GM18909 (cell line): Measurements from ENCODE around the gene SENP8.

Experiments
- ATAC-seq: cut with Tn5 transposase; IDR thresholded peaks from one replicate; pipeline ENCODE4 v1.9.1; 2021; ENCODE audit warnings: mild to moderate bottlenecking; ENCODE audit not compliant: unreplicated experiment, poor library complexity

Gene SENP8

DNA sequence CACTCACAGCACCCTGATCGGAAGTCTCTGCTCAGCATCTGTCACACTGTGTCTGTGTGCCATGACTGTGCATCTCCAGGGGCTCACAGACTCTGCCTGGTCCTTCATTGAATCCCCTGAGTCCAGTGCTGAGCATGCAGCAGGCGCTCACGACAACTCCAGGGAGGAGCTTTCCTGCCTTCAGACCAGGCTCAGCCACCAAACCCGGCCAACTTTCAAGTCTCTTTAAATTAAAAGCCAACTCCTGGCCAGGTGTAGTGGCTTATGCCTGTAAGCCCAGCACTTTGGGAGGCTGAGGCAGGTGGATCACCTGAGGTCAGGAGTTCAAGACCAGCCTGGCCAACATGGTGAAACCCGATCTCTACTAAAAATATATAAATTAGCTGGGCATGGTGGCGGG is 55.2 kb downstream of the SENP8 start:
- no peak for ATAC-seq

DNA sequence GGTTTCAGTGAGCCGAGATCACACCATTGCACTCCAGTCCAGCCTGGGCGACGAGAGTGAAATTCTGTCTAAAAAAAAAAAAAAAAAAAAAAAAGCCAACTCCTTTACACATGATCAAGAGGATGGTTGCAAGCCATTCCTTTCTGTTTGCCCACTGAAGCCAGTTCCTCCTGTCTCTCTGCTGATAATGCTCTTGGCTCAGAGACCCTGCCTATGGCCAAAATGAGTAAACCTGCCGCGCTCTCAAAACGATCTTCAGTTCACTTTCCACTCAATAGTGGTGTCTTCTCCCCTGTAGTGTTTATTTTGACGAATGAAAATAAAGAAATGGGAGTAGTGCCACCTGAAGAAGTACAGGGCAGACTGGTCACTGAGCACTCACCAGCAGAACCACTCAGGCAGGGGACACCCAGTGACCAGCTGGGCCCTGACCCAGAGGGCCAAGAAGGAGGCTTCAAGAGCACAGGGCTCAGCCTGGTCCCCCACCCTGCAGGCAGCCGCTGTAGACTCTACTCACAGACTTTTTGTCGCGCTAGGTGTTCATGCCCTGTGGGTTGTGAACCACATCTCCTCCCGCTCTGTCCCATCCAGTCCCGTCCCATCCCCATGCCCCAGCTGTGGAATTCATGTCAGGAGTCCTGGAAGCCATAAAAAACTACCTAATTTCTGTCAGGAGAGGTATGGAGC is 55.8 kb downstream of the SENP8 start:
- no peak for ATAC-seq

GRCh38 chr15:72174551-72175165 is 56.5 kb downstream of the SENP8 start:
- no peak for ATAC-seq

DNA sequence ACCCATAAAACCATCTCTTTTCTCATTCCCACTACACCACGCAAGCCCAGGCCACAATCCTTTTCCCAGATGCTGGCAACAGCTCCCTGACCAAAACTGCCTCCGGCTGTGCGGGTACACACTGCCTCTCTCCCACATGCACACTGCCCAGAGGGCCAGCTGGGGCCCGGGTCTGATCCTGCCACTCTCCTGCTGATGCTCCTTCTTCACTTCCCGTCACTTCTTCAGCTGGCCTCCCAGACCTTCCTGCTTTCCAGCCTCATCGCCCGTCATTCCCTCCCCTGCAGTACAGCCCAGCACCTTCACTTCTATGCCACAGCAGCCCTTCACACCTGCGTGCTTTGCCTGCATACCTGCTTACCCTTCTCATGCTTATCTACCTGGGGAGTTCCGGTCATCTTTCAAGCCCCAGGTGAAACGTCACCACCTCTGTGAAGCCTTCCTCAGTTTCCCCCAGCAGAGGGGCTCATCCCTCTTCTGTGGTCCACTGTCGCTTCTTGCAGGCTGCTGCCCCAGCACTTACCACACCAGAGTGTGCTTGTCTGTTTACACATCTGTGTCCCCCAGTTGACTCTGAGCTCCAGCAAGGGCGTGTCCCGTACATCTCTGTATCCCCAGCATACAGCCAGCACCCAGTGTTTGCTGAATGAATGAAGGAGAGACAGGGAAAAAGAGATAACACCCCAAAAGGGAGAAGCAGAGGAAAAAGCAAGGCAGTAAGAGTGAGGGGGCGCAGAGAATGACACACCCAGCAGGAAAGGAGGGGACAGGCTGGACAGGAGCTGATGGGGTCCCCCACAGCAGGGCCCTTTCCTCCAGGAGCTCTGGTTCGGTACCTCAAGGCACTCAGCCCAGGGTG is 57.2 kb downstream of the SENP8 start:
- ATAC-seq = no peak

DNA sequence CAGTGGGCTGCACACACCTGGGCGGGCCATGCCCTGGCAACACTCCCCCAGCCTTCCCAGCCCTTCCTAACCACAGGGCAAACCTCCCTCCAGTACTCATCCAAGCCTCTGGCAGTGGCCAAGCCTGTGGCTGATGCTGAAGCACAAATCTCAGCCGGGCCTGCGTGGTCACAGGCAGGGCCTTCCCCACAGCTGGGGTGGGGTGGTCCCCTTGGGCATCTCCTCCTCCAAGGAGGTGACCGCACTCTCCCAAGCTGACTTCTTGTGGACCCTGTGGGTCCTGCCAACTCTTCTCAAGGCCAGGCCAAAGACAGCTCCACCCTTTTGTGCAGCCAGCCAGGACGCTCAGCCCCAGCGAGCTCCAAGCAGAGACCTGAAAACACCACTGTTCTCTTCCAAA is 58.0 kb downstream of the SENP8 start:
- no peak for ATAC-seq

DNA sequence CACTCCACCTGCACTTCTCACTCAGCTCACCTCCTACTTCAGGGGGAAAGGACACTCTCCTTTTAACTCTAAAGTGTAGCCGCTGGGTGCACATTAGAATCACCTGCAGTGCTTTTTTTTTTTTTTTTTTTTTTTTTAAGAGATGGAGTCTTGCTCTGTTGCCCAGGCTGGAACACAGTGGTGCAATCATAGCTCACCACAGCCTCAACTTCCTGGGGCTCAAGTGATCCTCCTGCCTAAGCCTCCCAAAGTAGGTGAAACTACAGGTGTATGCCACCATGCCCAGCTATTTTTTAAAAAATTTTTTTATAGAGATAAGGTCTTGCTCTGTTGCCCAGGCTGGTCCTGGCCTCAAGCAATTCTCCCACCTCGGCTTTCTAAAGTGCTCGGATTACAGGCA is 58.5 kb downstream of the SENP8 start:
- no peak for ATAC-seq

DNA sequence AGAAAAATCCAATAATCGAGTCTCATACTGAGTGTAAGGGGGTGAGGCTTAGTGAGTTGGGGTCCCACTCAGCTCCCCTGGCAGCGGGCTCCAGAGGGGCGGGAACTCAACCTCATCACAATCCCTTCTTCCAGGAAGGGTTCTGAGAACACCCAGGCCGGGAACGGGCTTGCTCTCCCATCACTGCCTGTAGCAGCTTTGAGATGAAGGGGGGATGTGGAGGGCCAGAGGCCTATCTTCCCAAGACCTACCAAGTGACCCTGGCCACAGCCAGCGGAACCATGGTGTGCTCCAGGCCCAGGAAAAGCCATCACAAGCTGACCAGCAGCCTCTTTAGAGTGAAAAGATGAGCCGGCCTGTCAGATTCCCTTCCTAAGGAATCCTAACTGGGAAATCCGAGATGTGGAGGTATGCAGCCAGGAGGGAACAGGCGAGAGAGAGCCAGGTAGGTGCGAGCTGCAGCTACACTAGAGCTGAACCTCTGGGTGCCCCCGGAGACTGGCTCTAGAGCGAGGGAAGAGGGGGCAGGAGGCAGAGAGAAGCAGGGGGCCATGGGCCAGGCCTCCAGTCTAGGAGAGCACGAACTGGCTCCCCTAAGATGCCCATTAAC is 60.9 kb downstream of the SENP8 start:
- no peak for ATAC-seq

GRCh38 chr15:72179950-72180581 is 61.9 kb downstream of the SENP8 start:
- no peak for ATAC-seq

GRCh38 chr15:72180761-72181324 is 62.6 kb downstream of the SENP8 start:
- no peak for ATAC-seq

DNA sequence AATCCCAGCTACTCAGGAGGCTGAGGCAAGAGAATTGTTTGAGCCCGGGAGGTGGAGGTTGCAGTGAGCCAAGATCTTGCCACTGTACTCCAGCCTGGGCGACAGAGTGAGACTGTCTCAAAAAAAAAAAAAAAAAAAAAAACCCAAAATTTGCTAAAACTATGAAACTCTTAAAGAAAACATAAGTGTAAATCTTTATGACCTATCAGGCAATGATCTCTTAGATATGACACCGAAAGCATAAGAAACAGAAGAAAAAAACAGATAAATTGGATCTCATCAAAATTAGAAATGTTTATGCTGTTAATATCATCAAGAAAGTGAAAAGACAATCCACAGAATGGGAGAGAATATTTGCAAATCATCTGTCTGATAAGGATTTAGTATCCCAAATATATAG is 64.0 kb downstream of the SENP8 start:
- no peak for ATAC-seq

- no peak for ATAC-seq
Observed at GRCh38 chr15:72182673-72183072, 64.5 kb downstream of the SENP8 start.

- no peak for ATAC-seq
Observed at GRCh38 chr15:72183781-72184164, 65.6 kb downstream of the SENP8 start.

- no peak for ATAC-seq
Observed at GRCh38 chr15:72184165-72184811, 66.1 kb downstream of the SENP8 start.

DNA sequence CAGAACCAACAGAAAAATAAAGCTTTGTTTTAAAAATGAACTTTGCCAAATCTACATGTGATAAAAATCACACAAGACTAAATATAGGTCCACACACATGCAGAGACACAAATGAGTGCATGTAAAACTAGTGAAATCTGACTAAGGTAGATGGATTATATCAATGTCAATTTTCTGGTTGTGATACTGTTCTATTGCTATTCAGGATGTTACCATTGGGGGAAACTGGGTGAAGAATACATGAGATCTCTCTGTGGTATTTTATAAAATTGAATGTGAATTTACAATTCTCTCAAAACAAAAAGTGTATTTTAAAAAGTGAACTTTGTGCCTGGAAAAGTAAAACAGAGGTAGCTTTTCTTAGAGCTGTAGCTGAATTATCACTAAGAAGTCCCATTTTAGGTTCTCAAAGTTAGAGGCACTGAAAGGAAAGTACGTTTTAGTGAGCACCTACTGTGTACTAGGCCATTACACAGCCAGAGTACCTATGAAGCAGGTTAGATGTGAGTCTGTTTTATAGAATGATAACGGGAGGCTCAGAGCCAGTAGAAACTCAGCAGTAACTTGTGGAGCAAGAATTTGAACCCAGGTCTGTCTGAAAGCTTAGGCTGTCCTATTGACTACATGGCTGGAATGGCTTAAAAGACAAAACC is 71.2 kb downstream of the SENP8 start:
- no peak for ATAC-seq

GRCh38 chr15:72192416-72192815 is 74.2 kb downstream of the SENP8 start:
- no peak for ATAC-seq
